Fibroblast of lung (primary cell): ENCODE data around the gene TCF12.

Experiments
- EZH2 ChIP-seq: IDR thresholded peaks from 2 replicates; pipeline ENCODE4 v1.5.1; 2012; ENCODE audit warnings: low read length, control low read depth, mild to moderate bottlenecking; ENCODE audit errors: missing control alignments
- TF ChIP-seq, protein P1 (sequence below), 2 donors: IDR thresholded peaks in 1 of 2; conservative IDR thresholded peaks in 1 of 2; 1 replicate in 1 of 2; 2 replicates in 1 of 2; pipeline ENCODE4 v1.5.1; 2011 to 2012; ENCODE audit warnings: low read length in 2 of 2, control low read depth in 1 of 2, inconsistent platforms in 1 of 2, low read depth in 1 of 2, mild to moderate bottlenecking in 1 of 2

DNA sequence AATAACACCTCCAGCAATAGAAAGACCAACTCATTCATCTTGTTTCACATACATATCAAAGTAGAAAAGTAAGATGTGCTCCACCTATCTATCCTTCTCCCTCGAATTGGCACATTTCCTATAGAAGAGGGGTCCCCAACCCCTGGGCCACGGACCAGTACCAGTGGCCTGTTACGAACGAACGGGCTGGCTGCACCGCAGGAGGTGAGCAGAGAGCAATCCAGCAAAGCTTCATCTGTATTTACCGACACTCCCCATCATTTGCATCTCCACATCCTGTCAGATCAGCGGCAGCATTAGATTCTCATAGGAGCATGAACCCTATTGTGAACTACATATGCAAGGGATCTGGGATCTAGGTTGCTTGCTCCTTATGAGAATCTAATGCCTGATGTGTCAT, 362.9 kb downstream of the TCF12 start:
- TF ChIP-seq, protein P1, sequence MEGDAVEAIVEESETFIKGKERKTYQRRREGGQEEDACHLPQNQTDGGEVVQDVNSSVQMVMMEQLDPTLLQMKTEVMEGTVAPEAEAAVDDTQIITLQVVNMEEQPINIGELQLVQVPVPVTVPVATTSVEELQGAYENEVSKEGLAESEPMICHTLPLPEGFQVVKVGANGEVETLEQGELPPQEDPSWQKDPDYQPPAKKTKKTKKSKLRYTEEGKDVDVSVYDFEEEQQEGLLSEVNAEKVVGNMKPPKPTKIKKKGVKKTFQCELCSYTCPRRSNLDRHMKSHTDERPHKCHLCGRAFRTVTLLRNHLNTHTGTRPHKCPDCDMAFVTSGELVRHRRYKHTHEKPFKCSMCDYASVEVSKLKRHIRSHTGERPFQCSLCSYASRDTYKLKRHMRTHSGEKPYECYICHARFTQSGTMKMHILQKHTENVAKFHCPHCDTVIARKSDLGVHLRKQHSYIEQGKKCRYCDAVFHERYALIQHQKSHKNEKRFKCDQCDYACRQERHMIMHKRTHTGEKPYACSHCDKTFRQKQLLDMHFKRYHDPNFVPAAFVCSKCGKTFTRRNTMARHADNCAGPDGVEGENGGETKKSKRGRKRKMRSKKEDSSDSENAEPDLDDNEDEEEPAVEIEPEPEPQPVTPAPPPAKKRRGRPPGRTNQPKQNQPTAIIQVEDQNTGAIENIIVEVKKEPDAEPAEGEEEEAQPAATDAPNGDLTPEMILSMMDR (conservative IDR thresholded peaks at IDR 0.05 in 1 of 2, IDR thresholded peaks at IDR 0.05 in 1 of 2; ENCODE audit: low read depth in 1 of 2, low read length in 2 of 2): no peak
- TF ChIP-seq EZH2: no peak
